Suprapubic skin (tissue), 4 donors: ENCODE measurements around the gene CYB561.

Experiments used
- CTCF ChIP-seq, 2 donors: fragments of 200-600 bp in 1 of 2; fragments of 450-650 bp in 1 of 2; sonication (generic) in 1 of 2; IDR thresholded peaks; one replicate each; pipeline ENCODE4 v1.5.1; 2016 to 2019; ENCODE audit warnings: antibody characterized with exemption in 2 of 2, mild to moderate bottlenecking in 1 of 2, moderate library complexity in 1 of 2
- EP300 ChIP-seq: sonication (generic); formaldehyde crosslinking; IDR thresholded peaks from one replicate; pipeline ENCODE4 v1.6.1; 2017; ENCODE audit warnings: antibody characterized with exemption
- POLR2A ChIP-seq, 2 donors: fragments of 450-650 bp; IDR thresholded peaks; one replicate each; pipeline ENCODE4 v1.6.1; 2017; ENCODE audit warnings: antibody characterized with exemption in 2 of 2, mild to moderate bottlenecking in 2 of 2, moderate library complexity in 2 of 2
- POLR2AphosphoS5 ChIP-seq, 3 donors: sonication (generic); formaldehyde crosslinking; IDR thresholded peaks; one replicate each; pipeline ENCODE4 v1.6.1; 2017; ENCODE audit warnings: antibody characterized with exemption in 3 of 3

- TF ChIP-seq POLR2A (IDR thresholded peaks at IDR 0.05): no peak
- TF ChIP-seq CTCF (IDR thresholded peaks at IDR 0.05): no peak
- TF ChIP-seq POLR2AphosphoS5 (IDR thresholded peaks at IDR 0.05): no peak
- no peak for TF ChIP-seq EP300
These were observed 9.5 kb downstream of the CYB561 start for GRCh38 chr17:63436523-63437110.
